Stimulated activated naive CD8-positive, alpha-beta T cell treated with anti-CD3 and anti-CD28 coated beads, Interleukin-15, Interleukin-2, amounts not matched to agents 100 U/mL and 50 U/mL, for 24 hours (primary cell): Measurements from ENCODE around the gene PHLDB1.

Experiments used
- ATAC-seq: fragments of 150-1000 bp; cut with Tn5 transposase; one replicate; pipeline ENCODE4 v1.10.0; 2021
- DNase-seq: peaks from one replicate; pipeline ENCODE4 v3.0.0; 2021

PHLDB1 gene

GRCh38 chr11:118688851-118689502 lies 81.6 kb downstream of the PHLDB1 start:
- DNase-seq, result no peak
- no peak for ATAC-seq

GRCh38 chr11:118689503-118689851 lies 82.1 kb downstream of the PHLDB1 start:
- no peak for DNase-seq
- no peak for ATAC-seq

GRCh38 chr11:118689852-118690552 lies 82.6 kb downstream of the PHLDB1 start:
- peak; percentile 89 for DNase-seq
- ATAC-seq, result peak; percentile 91

GRCh38 chr11:118690553-118691304 lies 83.3 kb downstream of the PHLDB1 start:
- ATAC-seq (no peak), DNase-seq (no peak)

- peak; percentile 59 for ATAC-seq
- DNase-seq, result peak; percentile 70
Observed at GRCh38 chr11:118691926-118692830, 84.8 kb downstream of the PHLDB1 start.

- DNase-seq, result no peak
- no peak for ATAC-seq
Observed at GRCh38 chr11:118694185-118694584, 86.8 kb downstream of the PHLDB1 start.

GRCh38 chr11:118694771-118695170 lies 87.4 kb downstream of the PHLDB1 start:
- no peak for ATAC-seq

GRCh38 chr11:118696673-118697226 lies 89.3 kb downstream of the PHLDB1 start:
- DNase-seq, result no peak
- no peak for ATAC-seq

More at GRCh38 chr11:118694771-118695170, 87.4 kb downstream of the PHLDB1 start:
- no peak for DNase-seq

GRCh38 chr11:118697346-118697745 lies 89.9 kb downstream of the PHLDB1 start:
- DNase-seq (no peak), ATAC-seq (no peak)

- no peak for DNase-seq
- ATAC-seq, result no peak
Observed at GRCh38 chr11:118699506-118700220, 92.2 kb downstream of the PHLDB1 start.

GRCh38 chr11:118703563-118704106 lies 96.2 kb downstream of the PHLDB1 start:
- DNase-seq, result no peak
- no peak for ATAC-seq

GRCh38 chr11:118705111-118705741 lies 97.8 kb downstream of the PHLDB1 start:
- DNase-seq (peak; percentile 51), ATAC-seq (peak; percentile 61)

- ATAC-seq, result no peak
- no peak for DNase-seq
Observed at GRCh38 chr11:118705791-118706545, 98.6 kb downstream of the PHLDB1 start.

GRCh38 chr11:118706546-118706825 lies 99.1 kb downstream of the PHLDB1 start:
- DNase-seq, result no peak
- ATAC-seq, result no peak
